Nephron (organoid): ENCODE results near the gene MFSD11.
"Not testable (repeated sequence)": the region's sequence is repeated elsewhere in the genome, so short reads cannot be mapped to it uniquely, and the experiment has no call there.

ENCODE experiments used
- H3K27ac Mint-ChIP-seq, 3 experiments: 2 replicates each; pipeline ENCODE4 v1.8.0; 2020; ENCODE audit warnings: mixed read lengths in 3 of 3, mild to moderate bottlenecking in 2 of 3, moderate library complexity in 1 of 3
- H3K27me3 Mint-ChIP-seq: 2 replicates; pipeline ENCODE4 v1.8.0; 2021; ENCODE audit warnings: low read depth, mild to moderate bottlenecking, moderate library complexity, mixed read lengths
- H3K36me3 Mint-ChIP-seq: 2 replicates; pipeline ENCODE4 v1.8.0; 2020; ENCODE audit warnings: low read depth, mixed read lengths
- H3K4me1 Mint-ChIP-seq: 2 replicates; pipeline ENCODE4 v1.8.0; 2020; ENCODE audit warnings: mixed read lengths
- H3K4me3 Mint-ChIP-seq, 3 experiments: 2 replicates each; pipeline ENCODE4 v1.8.0; 2020; ENCODE audit warnings: mild to moderate bottlenecking in 3 of 3, mixed read lengths in 3 of 3, moderate library complexity in 2 of 3
- H3K9me3 Mint-ChIP-seq: 2 replicates; pipeline ENCODE4 v1.8.0; 2020; ENCODE audit warnings: mixed read lengths
- CTCF ChIP-seq, 3 experiments: fragments of 200-600 bp; sonication (generic); IDR thresholded peaks; one replicate each; pipeline ENCODE4 v1.5.0; 2021; ENCODE audit warnings: antibody characterized with exemption in 3 of 3; ENCODE audit not compliant: unreplicated experiment in 3 of 3

Gene MFSD11

DNA sequence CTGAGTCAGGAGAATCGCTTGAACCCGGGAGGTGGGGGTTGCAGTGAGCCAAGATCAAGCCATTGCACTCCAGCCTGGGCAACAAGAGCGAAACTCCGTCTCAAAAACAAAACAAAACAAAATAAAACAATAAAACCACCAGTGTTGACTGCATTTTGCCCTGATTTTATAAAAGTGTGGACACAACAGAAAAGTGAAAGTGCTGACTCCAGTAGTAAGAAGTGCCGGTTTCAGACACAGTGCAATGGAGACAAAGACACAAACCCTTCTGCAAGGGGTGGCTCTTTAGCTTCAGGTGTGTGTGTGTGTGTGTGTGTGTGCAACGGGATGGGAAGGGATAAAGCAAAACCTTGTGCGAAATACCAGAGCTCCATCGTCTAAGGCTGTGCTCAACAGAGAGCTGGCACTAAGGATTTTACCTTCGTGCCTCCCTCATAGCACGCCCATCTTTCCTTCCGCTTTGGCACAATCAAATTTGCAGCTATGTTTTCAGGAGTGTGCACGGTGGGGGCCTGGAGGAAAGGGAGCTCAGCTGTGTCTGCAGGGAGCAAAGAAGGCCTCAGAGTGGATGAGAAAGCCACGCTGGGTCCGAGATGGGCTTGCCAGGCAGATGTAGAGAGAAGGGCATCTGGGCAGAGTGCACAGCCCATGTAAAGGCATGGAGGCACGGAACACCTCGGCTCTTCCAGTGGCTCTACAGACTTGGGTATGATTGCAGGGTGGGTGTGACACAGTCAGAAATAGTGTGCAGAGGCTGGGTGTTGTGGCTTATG, 42.7 kb upstream of the MFSD11 start:
- Mint-ChIP-seq H3K27ac (peak overlapping the region; percentile 55 to 89 (median 79)), H3K9me3 (no peaks in the 10 kb centered on the region), H3K4me3 (peak overlapping the region in 1 of 3 experiments; percentile 23), H3K27me3 (no peaks in the 10 kb centered on the region), H3K4me1 (peaks cover 51% of the 10 kb centered on the region), H3K36me3 (peaks cover 4% of the 10 kb centered on the region)
- no peak for TF ChIP-seq CTCF (IDR thresholded peaks at IDR 0.05; ENCODE audit: unreplicated experiment in 3 of 3)

DNA sequence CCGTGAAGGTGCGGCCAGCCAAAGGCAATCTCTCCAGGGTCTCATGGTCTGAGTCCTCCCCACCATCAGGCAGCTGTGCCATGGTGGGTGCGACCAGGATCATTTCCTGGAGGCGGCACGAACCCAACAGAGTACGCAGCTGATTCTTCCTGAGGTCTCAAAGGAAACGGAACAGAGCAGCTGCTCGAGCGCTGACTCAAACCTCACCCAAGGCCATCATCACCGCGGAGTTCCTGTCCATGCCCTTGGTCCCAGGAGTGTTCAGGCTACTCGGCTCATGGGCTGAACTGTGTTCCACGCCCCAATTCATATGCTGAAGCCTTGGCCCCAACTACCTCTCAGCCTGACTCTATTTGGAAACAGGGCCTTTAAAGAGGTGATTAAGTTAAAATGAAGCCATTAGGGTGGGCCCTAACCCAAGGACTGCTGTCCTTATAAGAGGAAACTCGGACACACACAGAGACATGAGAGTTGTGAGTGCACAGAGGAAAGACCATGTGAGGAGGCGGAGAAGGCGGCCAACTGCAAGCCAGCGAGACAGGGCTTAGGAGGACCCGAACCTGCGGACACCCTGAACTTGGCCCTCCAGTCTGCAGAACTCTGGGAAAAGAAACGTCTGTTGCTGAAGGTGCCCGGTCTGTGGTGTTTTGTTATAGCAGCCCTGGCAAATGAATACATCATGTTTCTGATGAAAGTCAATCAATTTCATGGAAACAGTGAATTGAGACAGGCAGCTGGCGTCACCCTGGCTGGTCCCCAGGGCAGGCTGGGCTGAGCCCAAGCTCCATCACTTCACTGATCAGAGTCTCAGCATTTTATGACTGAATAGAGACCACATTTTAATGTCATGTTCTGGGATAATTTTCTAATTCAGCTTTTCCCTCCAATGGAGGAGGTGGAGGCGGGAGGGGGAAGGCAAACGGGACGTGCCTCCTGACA, 40.9 kb upstream of the MFSD11 start:
- Mint-ChIP-seq H3K27me3 (no peaks in the 10 kb centered on the region), H3K9me3 (no peaks in the 10 kb centered on the region), H3K4me1 (peaks cover 60% of the 10 kb centered on the region), H3K4me3 (peak overlapping the region in 2 of 3 experiments; percentile 5), H3K36me3 (peaks cover 4% of the 10 kb centered on the region), H3K27ac (peak overlapping the region; percentile 79 to 85 (median 85))
- no peak for TF ChIP-seq CTCF (IDR thresholded peaks at IDR 0.05; ENCODE audit: unreplicated experiment in 3 of 3)

GRCh38 chr17:76697702-76698465, 40.0 kb upstream of the MFSD11 start:
- Mint-ChIP-seq H3K4me1 (peaks cover 61% of the 10 kb centered on the region), H3K9me3 (no peaks in the 10 kb centered on the region), H3K27me3 (no peaks in the 10 kb centered on the region), H3K36me3 (peaks cover 4% of the 10 kb centered on the region), H3K4me3 (peak overlapping the region; percentile 0 to 17 (median 6)), H3K27ac (peak overlapping the region; percentile 79 to 85 (median 85))
- TF ChIP-seq CTCF (IDR thresholded peaks at IDR 0.05; ENCODE audit: unreplicated experiment in 3 of 3) = no peak

DNA sequence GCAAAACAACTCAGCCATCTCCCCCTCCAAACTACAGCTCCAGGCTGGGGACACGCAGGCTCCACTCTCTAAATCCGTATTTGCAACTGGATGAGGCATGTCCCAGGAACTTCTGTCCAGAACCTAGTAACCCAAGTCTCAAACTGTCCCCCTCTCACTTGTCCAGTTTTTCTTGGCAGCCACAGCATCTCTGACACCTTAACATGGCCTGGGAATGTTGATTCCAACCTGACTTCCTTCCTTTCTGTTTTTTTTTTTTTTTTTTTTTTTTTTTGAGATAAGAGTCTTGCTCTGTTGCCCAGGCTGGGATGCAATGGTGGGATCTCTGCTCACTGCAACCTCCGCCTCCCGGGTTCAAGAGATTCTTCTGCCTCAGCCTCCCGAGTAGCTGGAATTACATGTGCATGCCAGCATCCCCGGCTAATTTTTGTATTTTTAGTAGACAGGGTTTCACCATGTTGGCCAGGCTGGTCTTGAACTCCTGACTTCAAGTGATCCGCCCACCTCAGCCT, 39.4 kb upstream of the MFSD11 start:
- not testable (repeated sequence) for H3K27me3 Mint-ChIP-seq, H3K4me3 Mint-ChIP-seq, H3K9me3 Mint-ChIP-seq, H3K36me3 Mint-ChIP-seq
- peak overlapping the region in 1 of 3 experiments; percentile 16 for H3K27ac Mint-ChIP-seq
- H3K4me1 Mint-ChIP-seq = peaks cover 63% of the 10 kb centered on the region

DNA sequence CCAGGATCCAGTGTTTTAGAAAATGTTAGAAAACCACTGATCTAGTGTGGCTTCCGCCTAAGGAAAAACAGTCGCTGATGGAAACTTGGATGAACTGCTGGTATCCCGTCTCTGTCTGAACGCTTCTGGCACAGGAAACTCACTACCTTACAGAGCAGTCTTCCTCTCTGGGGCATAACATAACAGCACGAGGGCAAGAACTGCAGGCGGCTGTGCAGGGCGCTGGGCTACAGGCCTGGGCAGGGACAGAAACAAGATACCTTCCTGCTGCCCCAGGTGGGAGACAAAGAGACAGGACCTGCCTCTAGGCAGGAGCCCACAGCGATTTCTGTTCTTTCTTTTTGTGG, 37.7 kb upstream of the MFSD11 start:
- TF ChIP-seq CTCF (IDR thresholded peaks at IDR 0.05; ENCODE audit: unreplicated experiment in 3 of 3) = no peak
- Mint-ChIP-seq H3K4me1 (peaks cover 66% of the 10 kb centered on the region), H3K27me3 (no peaks in the 10 kb centered on the region), H3K4me3 (peak overlapping the region; percentile 26 to 39 (median 37)), H3K9me3 (no peaks in the 10 kb centered on the region), H3K36me3 (peaks cover 2% of the 10 kb centered on the region), H3K27ac (peak overlapping the region; percentile 70 to 90 (median 87))
